Adrenal gland (tissue), 12 donors: ENCODE results near the gene GLT6D1. TPM values are rescaled to one million over a fixed set of nuclear protein-coding genes. Genes with fewer than 3 reads are reported as not detected.
"Not testable (repeated sequence)": the region's sequence is repeated elsewhere in the genome, so short reads cannot be mapped to it uniquely, and the experiment has no call there.

Source experiments
- DNase-seq, 7 donors: peaks; one replicate each; pipeline ENCODE4 v3.0.0-alpha.2; 2019 to 2020
- H3K27ac ChIP-seq, 5 donors: fragments of 200-600 bp; sonication (generic) in 4 of 5; 1 replicate in 3 of 5; 2 replicates in 2 of 5; pipeline versions ENCODE4 v1.5.1 to v1.8.0; 2016 to 2020; ENCODE audit warnings: mild to moderate bottlenecking in 1 of 5
- H3K27me3 ChIP-seq: fragments of 200-600 bp; 2 replicates; pipeline ENCODE4 v1.8.0; 2021
- H3K36me3 ChIP-seq, 2 donors: fragments of 200-600 bp; replicated peaks in 1 of 2; 1 replicate in 1 of 2; 2 replicates in 1 of 2; pipeline versions ENCODE4 v1.5.1 to v1.8.0; 2018 to 2022
- H3K4me1 ChIP-seq, 2 donors: fragments of 200-600 bp; replicated peaks in 1 of 2; 1 replicate in 1 of 2; 2 replicates in 1 of 2; pipeline versions ENCODE4 v1.5.1 to v1.8.0; 2018 to 2021
- H3K4me3 ChIP-seq, 4 donors: fragments of 200-600 bp; sonication (generic) in 3 of 4; one replicate each; pipeline ENCODE4 v1.5.1; 2016 to 2018
- H3K9me3 ChIP-seq, 3 donors: fragments of 200-600 bp; sonication (generic) in 1 of 3; replicated peaks in 1 of 3; 1 replicate in 2 of 3; 2 replicates in 1 of 3; pipeline versions ENCODE4 v1.5.1 to v1.8.0; 2016 to 2021
- CTCF ChIP-seq, 6 experiments: fragments of 450-650 bp in 4 of 6; fragments of 200-600 bp in 2 of 6; sonication (generic) in 1 of 6; IDR thresholded peaks; 1 replicate in 5 of 6; 2 replicates in 1 of 6; pipeline versions ENCODE4 v1.5.1 to v1.8.0; 2016 to 2021; ENCODE audit warnings: antibody characterized with exemption in 6 of 6, mild to moderate bottlenecking in 2 of 6, moderate library complexity in 1 of 6
- POLR2A ChIP-seq, 2 donors: fragments of 450-650 bp; IDR thresholded peaks; one replicate each; pipeline ENCODE4 v1.6.1; 2017; ENCODE audit warnings: antibody characterized with exemption in 2 of 2, mild to moderate bottlenecking in 2 of 2, moderate library complexity in 1 of 2
- WGBS, 4 donors: extraction: QIAGEN DNeasy Blood & Tissue Kit in 2 of 4; methylation state at CpG; one replicate each; pipeline versions ENCODE4 v1.1.5 to v1.1.7; 2013 to 2017; 5-methylcytosine and 5-hydroxymethylcytosine counted together
- intact Hi-C, 2 donors: fragments of 100-400 bp; cut with DNase I; formaldehyde crosslinking; loops; one replicate each; pipeline versions ENCODE4 v1.14.1 to v1.15.0; 2022 to 2023
- polyA plus RNA-seq, 3 donors: library from polyadenylated mRNA; stranded (reverse); fragments of 200-250 nt in 2 of 3; fragments of 350-450 nt in 1 of 3; fragmentation: Illumina TruSeq in 1 of 3; extraction: RNeasy Lipid Tissue Mini Kit (QIAGEN cat#74804) in 1 of 3; gene quantifications; one replicate each; pipeline ENCODE4 v1.2.3, GENCODE V29; 2013 to 2014
- total RNA-seq, 9 donors: library from RNA; depleted of rRNA in 4 of 9; stranded (reverse); fragments of >200 nt in 4 of 9; fragments of 120-200 nt in 1 of 9; fragmentation: NEBNext Ultra II Directional in 1 of 9; extraction: Animal tissue kit (Norgen Biotek cat#: 25700) in 1 of 9; gene quantifications; one replicate each; pipeline versions ENCODE4 v1.1.0 to v1.2.4, GENCODE V29; 2013 to 2023
- donor health status: healthy with polysubstance abuse.
- donor health status: Bipolar disorder and iron deficiency.
- donor health status: DM: yes; HTN: yes; CAD: no.
- donor health status: DM: no; HTN: no; CAD: no.
- donor health status: DM: no; HTN: no; CAD: no.
- donor health status: DM: yes; HTN: yes; CAD: no.

GLT6D1 gene
- total and polyA plus RNA-seq, 12 donors = not detected

GRCh38 chr9:135677641-135678168 lies 38.4 kb upstream of the GLT6D1 start:
- WGBS, 4 donors = 75 to 77% (median 76%) methylated on average over 12 to 22 of the region's 22 CpGs
- Histone ChIP-seq H3K36me3 (no peaks in the 10 kb centered on the region), H3K4me1 (no peaks in the 10 kb centered on the region), H3K4me3 (no peak overlapping the region), H3K27ac (no peak overlapping the region), H3K9me3 (no peaks in the 10 kb centered on the region), H3K27me3 (no peaks in the 10 kb centered on the region)
- TF ChIP-seq POLR2A (IDR thresholded peaks at IDR 0.05) = no peak
- no peak for TF ChIP-seq CTCF (IDR thresholded peaks at IDR 0.05)
- intact Hi-C loops = no loop called here
- DNase-seq = no peak

- H3K4me3 ChIP-seq = no peak overlapping the region
- DNase-seq = no peak
- no peaks in the 10 kb centered on the region for H3K27me3 ChIP-seq
- intact Hi-C loops = no loop called here
- TF ChIP-seq CTCF (IDR thresholded peaks at IDR 0.05) (no peak), POLR2A (IDR thresholded peaks at IDR 0.05) (no peak)
- no peaks in the 10 kb centered on the region for H3K9me3 ChIP-seq
- no peaks in the 10 kb centered on the region for H3K4me1 ChIP-seq
- no peaks in the 10 kb centered on the region for H3K36me3 ChIP-seq
- H3K27ac ChIP-seq = no peak overlapping the region
- WGBS, 4 donors = 86 to 93% (median 90%) methylated on average over 10 to 13 of the region's 13 CpGs
Observed at GRCh38 chr9:135676891-135677290, 37.6 kb upstream of the GLT6D1 start.

- intact Hi-C loops = no loop called here
- DNase-seq = no peak
- no peaks in the 10 kb centered on the region for H3K4me1 ChIP-seq
- WGBS, 4 donors = 73 to 78% (median 74%) methylated on average over 7 to 10 of the region's 10 CpGs
- H3K36me3 ChIP-seq = no peaks in the 10 kb centered on the region
- H3K9me3 ChIP-seq = no peaks in the 10 kb centered on the region
- no peak overlapping the region for H3K4me3 ChIP-seq
- TF ChIP-seq POLR2A (IDR thresholded peaks at IDR 0.05) = no peak
- no peak for TF ChIP-seq CTCF (IDR thresholded peaks at IDR 0.05)
- H3K27me3 ChIP-seq = no peaks in the 10 kb centered on the region
- H3K27ac ChIP-seq = no peak overlapping the region
Observed at GRCh38 chr9:135674977-135675376, 35.6 kb upstream of the GLT6D1 start.

GRCh38 chr9:135673941-135674340 lies 34.6 kb upstream of the GLT6D1 start:
- H3K36me3 ChIP-seq = no peaks in the 10 kb centered on the region
- no peak for TF ChIP-seq CTCF (IDR thresholded peaks at IDR 0.05)
- no peak for TF ChIP-seq POLR2A (IDR thresholded peaks at IDR 0.05)
- no peaks in the 10 kb centered on the region for H3K27me3 ChIP-seq
- H3K9me3 ChIP-seq = no peaks in the 10 kb centered on the region
- no peak for DNase-seq
- intact Hi-C loops = no loop called here
- H3K27ac ChIP-seq = no peak overlapping the region
- 82 to 92% (median 85%) methylated on average over 7 to 8 of the region's 8 CpGs for WGBS, 4 donors
- no peak overlapping the region for H3K4me3 ChIP-seq
- no peaks in the 10 kb centered on the region for H3K4me1 ChIP-seq

- intact Hi-C loops, H3K27me3 ChIP-seq, DNase-seq, H3K36me3 ChIP-seq, H3K4me3 ChIP-seq, H3K9me3 ChIP-seq, H3K27ac ChIP-seq, H3K4me1 ChIP-seq: not testable (repeated sequence)
- 81 to 85% (median 84%) methylated on average over 7 of the region's 7 CpGs for WGBS, 4 donors
Observed at GRCh38 chr9:135672786-135673185, 33.4 kb upstream of the GLT6D1 start.
